ENCODE measurements around the gene METTL26. TPM values are rescaled to one million over a fixed set of nuclear protein-coding genes. Genes with fewer than 3 reads are reported as not detected.

Gene METTL26
- total RNA-seq, 4 donors from 2014 or later, result 69.6 to 105 (median 79.9) TPM

- no peaks in the 10 kb centered on the region for H3K27me3 ChIP-seq
- peaks cover 7 to 28% (median 9%) of the 10 kb centered on the region in 3 donors for H3K4me1 ChIP-seq
- no peak overlapping the region for H3K27ac ChIP-seq
- intact Hi-C loops (cut with DNase I), result no loop called here
- DNase-seq, result no peak
- WGBS, 2 donors, result 92 to 95% methylated on average over 7 to 14 of the region's 39 CpGs
- H3K4me3 ChIP-seq, result no peak overlapping the region
- H3K9me3 ChIP-seq, result no peaks in the 10 kb centered on the region
- peaks cover 0 to 45% (median 0%) of the 10 kb centered on the region in 3 donors for H3K36me3 ChIP-seq
- TF ChIP-seq CTCF (IDR thresholded peaks at IDR 0.05) (no peak), POLR2A (IDR thresholded peaks at IDR 0.05) (no peak)
Measured at GRCh38 chr16:616733-617586, 19.1 kb downstream of the METTL26 start.

- no peak for DNase-seq
- TF ChIP-seq POLR2A (IDR thresholded peaks at IDR 0.05), result no peak
- TF ChIP-seq CTCF (IDR thresholded peaks at IDR 0.05), result no peak
- Histone ChIP-seq H3K4me1 (peaks cover 8 to 23% (median 11%) of the 10 kb centered on the region in 3 donors), H3K27me3 (no peaks in the 10 kb centered on the region), H3K9me3 (no peaks in the 10 kb centered on the region), H3K36me3 (peaks cover 0 to 41% (median 0%) of the 10 kb centered on the region in 3 donors), H3K27ac (no peak overlapping the region), H3K4me3 (no peak overlapping the region)
- intact Hi-C loops (cut with DNase I), result no loop called here
- 77 to 87% methylated on average over 4 to 9 of the region's 13 CpGs for WGBS, 2 donors
Measured at GRCh38 chr16:615122-615521, 21.0 kb downstream of the METTL26 start.

GRCh38 chr16:610513-611381 is 25.4 kb downstream of the METTL26 start:
- H3K4me3 ChIP-seq, result no peak overlapping the region
- 37 to 47% methylated on average over 4 to 15 of the region's 28 CpGs for WGBS, 2 donors
- no peak for DNase-seq

GRCh38 chr16:609984-610383 is 26.1 kb downstream of the METTL26 start:
- no peak for DNase-seq
- 86 to 89% methylated on average over 7 to 9 of the region's 14 CpGs for WGBS, 2 donors
- H3K4me3 ChIP-seq, result no peak overlapping the region
- TF ChIP-seq CTCF (IDR thresholded peaks at IDR 0.05) (no peak), POLR2A (IDR thresholded peaks at IDR 0.05) (no peak)
- no peak overlapping the region for H3K27ac ChIP-seq
- intact Hi-C loops (cut with DNase I), result no loop called here
- peaks cover 11 to 47% (median 12%) of the 10 kb centered on the region in 3 donors for H3K4me1 ChIP-seq
- H3K36me3 ChIP-seq, result peaks cover 0 to 15% (median under 1%) of the 10 kb centered on the region in 3 donors
- H3K9me3 ChIP-seq, result no peaks in the 10 kb centered on the region
- H3K27me3 ChIP-seq, result no peaks in the 10 kb centered on the region

More at GRCh38 chr16:610513-611381, 25.4 kb downstream of the METTL26 start:
- Histone ChIP-seq H3K27me3 (no peaks in the 10 kb centered on the region), H3K4me1 (peaks cover 11 to 47% (median 12%) of the 10 kb centered on the region in 3 donors), H3K9me3 (no peaks in the 10 kb centered on the region), H3K36me3 (peaks cover 0 to 23% (median 0%) of the 10 kb centered on the region in 3 donors), H3K27ac (peak overlapping the region in 2 of 4 donors; percentile 29 to 32)
- TF ChIP-seq POLR2A (IDR thresholded peaks at IDR 0.05) (no peak), CTCF (IDR thresholded peaks at IDR 0.05) (peak; percentile 62 to 86 (median 71))
- intact Hi-C loops (cut with DNase I), result no loop called here
